Adrenal gland (tissue), 12 donors: ENCODE results near the gene MUC20. TPM values are rescaled to one million over a fixed set of nuclear protein-coding genes. Genes with fewer than 3 reads are reported as not detected.
A peak's percentile ranks its signal among the peaks of the same experiment; 100 is the strongest.

ENCODE experiments used
- DNase-seq, 7 donors: peaks; one replicate each; pipeline ENCODE4 v3.0.0-alpha.2; 2019 to 2020
- H3K27ac ChIP-seq, 5 donors: fragments of 200-600 bp; sonication (generic) in 4 of 5; 1 replicate in 3 of 5; 2 replicates in 2 of 5; pipeline versions ENCODE4 v1.5.1 to v1.8.0; 2016 to 2020; ENCODE audit warnings: mild to moderate bottlenecking in 1 of 5
- H3K27me3 ChIP-seq: fragments of 200-600 bp; 2 replicates; pipeline ENCODE4 v1.8.0; 2021
- H3K36me3 ChIP-seq, 2 donors: fragments of 200-600 bp; replicated peaks in 1 of 2; 1 replicate in 1 of 2; 2 replicates in 1 of 2; pipeline versions ENCODE4 v1.5.1 to v1.8.0; 2018 to 2022
- H3K4me1 ChIP-seq, 2 donors: fragments of 200-600 bp; replicated peaks in 1 of 2; 1 replicate in 1 of 2; 2 replicates in 1 of 2; pipeline versions ENCODE4 v1.5.1 to v1.8.0; 2018 to 2021
- H3K4me3 ChIP-seq, 4 donors: fragments of 200-600 bp; sonication (generic) in 3 of 4; one replicate each; pipeline ENCODE4 v1.5.1; 2016 to 2018
- H3K9me3 ChIP-seq, 3 donors: fragments of 200-600 bp; sonication (generic) in 1 of 3; replicated peaks in 1 of 3; 1 replicate in 2 of 3; 2 replicates in 1 of 3; pipeline versions ENCODE4 v1.5.1 to v1.8.0; 2016 to 2021
- CTCF ChIP-seq, 6 experiments: fragments of 450-650 bp in 4 of 6; fragments of 200-600 bp in 2 of 6; sonication (generic) in 1 of 6; IDR thresholded peaks; 1 replicate in 5 of 6; 2 replicates in 1 of 6; pipeline versions ENCODE4 v1.5.1 to v1.8.0; 2016 to 2021; ENCODE audit warnings: antibody characterized with exemption in 6 of 6, mild to moderate bottlenecking in 2 of 6, moderate library complexity in 1 of 6
- POLR2A ChIP-seq, 2 donors: fragments of 450-650 bp; IDR thresholded peaks; one replicate each; pipeline ENCODE4 v1.6.1; 2017; ENCODE audit warnings: antibody characterized with exemption in 2 of 2, mild to moderate bottlenecking in 2 of 2, moderate library complexity in 1 of 2
- WGBS, 4 donors: extraction: QIAGEN DNeasy Blood & Tissue Kit in 2 of 4; methylation state at CpG; one replicate each; pipeline versions ENCODE4 v1.1.5 to v1.1.7; 2013 to 2017; 5-methylcytosine and 5-hydroxymethylcytosine counted together
- intact Hi-C, 2 donors: fragments of 100-400 bp; cut with DNase I; formaldehyde crosslinking; loops; one replicate each; pipeline versions ENCODE4 v1.14.1 to v1.15.0; 2022 to 2023
- polyA plus RNA-seq, 3 donors: library from polyadenylated mRNA; stranded (reverse); fragments of 200-250 nt in 2 of 3; fragments of 350-450 nt in 1 of 3; fragmentation: Illumina TruSeq in 1 of 3; extraction: RNeasy Lipid Tissue Mini Kit (QIAGEN cat#74804) in 1 of 3; gene quantifications; one replicate each; pipeline ENCODE4 v1.2.3, GENCODE V29; 2013 to 2014
- total RNA-seq, 9 donors: library from RNA; depleted of rRNA in 4 of 9; stranded (reverse); fragments of >200 nt in 4 of 9; fragments of 120-200 nt in 1 of 9; fragmentation: NEBNext Ultra II Directional in 1 of 9; extraction: Animal tissue kit (Norgen Biotek cat#: 25700) in 1 of 9; gene quantifications; one replicate each; pipeline versions ENCODE4 v1.1.0 to v1.2.4, GENCODE V29; 2013 to 2023
- donor health status: healthy with polysubstance abuse.
- donor health status: Bipolar disorder and iron deficiency.
- donor health status: DM: yes; HTN: yes; CAD: no.
- donor health status: DM: no; HTN: no; CAD: no.
- donor health status: DM: no; HTN: no; CAD: no.
- donor health status: DM: yes; HTN: yes; CAD: no.

Gene MUC20
- total and polyA plus RNA-seq, 12 donors = 0.78 to 20.2 (median 3.0) TPM

GRCh38 chr3:195754906-195755305 is 34.1 kb downstream of the MUC20 start:
- no peaks in the 10 kb centered on the region for H3K4me1 ChIP-seq
- H3K4me3 ChIP-seq = no peak overlapping the region
- no peak for DNase-seq
- H3K9me3 ChIP-seq = no peaks in the 10 kb centered on the region
- no peak overlapping the region for H3K27ac ChIP-seq
- no peaks in the 10 kb centered on the region for H3K27me3 ChIP-seq
- no peaks in the 10 kb centered on the region for H3K36me3 ChIP-seq
- intact Hi-C loops = no loop called here
- 83 to 91% (median 87%) methylated on average over 7 of the region's 7 CpGs for WGBS, 4 donors
- no peak for TF ChIP-seq POLR2A (IDR thresholded peaks at IDR 0.05)
- TF ChIP-seq CTCF (IDR thresholded peaks at IDR 0.05) = no peak

GRCh38 chr3:195755391-195755790 is 34.6 kb downstream of the MUC20 start:
- no peaks in the 10 kb centered on the region for H3K4me1 ChIP-seq
- no peak for DNase-seq
- TF ChIP-seq CTCF (IDR thresholded peaks at IDR 0.05) (no peak), POLR2A (IDR thresholded peaks at IDR 0.05) (no peak)
- WGBS, 4 donors = 91 to 99% (median 94%) methylated on average over 6 to 7 of the region's 7 CpGs
- H3K36me3 ChIP-seq = no peaks in the 10 kb centered on the region
- H3K27ac ChIP-seq = no peak overlapping the region
- intact Hi-C loops = no loop called here
- no peak overlapping the region for H3K4me3 ChIP-seq
- H3K9me3 ChIP-seq = no peaks in the 10 kb centered on the region
- H3K27me3 ChIP-seq = no peaks in the 10 kb centered on the region

- Histone ChIP-seq H3K9me3 (no peaks in the 10 kb centered on the region), H3K27ac (no peak overlapping the region), H3K4me1 (no peaks in the 10 kb centered on the region), H3K4me3 (no peak overlapping the region), H3K36me3 (no peaks in the 10 kb centered on the region), H3K27me3 (no peaks in the 10 kb centered on the region)
- TF ChIP-seq POLR2A (IDR thresholded peaks at IDR 0.05) (no peak), CTCF (IDR thresholded peaks at IDR 0.05) (no peak)
- 76 to 78% (median 76%) methylated on average over 16 of the region's 16 CpGs for WGBS, 4 donors
- intact Hi-C loops = no loop called here
- peak in 1 of 7 donors; percentile 9 for DNase-seq
Measured at GRCh38 chr3:195755791-195756676, 35.3 kb downstream of the MUC20 start.

- no peak overlapping the region for H3K4me3 ChIP-seq
- H3K36me3 ChIP-seq = no peaks in the 10 kb centered on the region
- no peak overlapping the region for H3K27ac ChIP-seq
- TF ChIP-seq CTCF (IDR thresholded peaks at IDR 0.05) (no peak), POLR2A (IDR thresholded peaks at IDR 0.05) (no peak)
- no peaks in the 10 kb centered on the region for H3K4me1 ChIP-seq
- H3K27me3 ChIP-seq = peaks cover 5% of the 10 kb centered on the region
- intact Hi-C loops = no loop called here
- peak in 2 of 7 donors; percentile 12 to 34 for DNase-seq
- 8 to 25% (median 13%) methylated on average over 3 to 8 of the region's 8 CpGs for WGBS, 4 donors
- H3K9me3 ChIP-seq = no peaks in the 10 kb centered on the region
Measured at GRCh38 chr3:195757438-195757770, 36.6 kb downstream of the MUC20 start.
